Mononuclear cell (primary cell): ENCODE results near the gene CASP8. TPM values are rescaled to one million over a fixed set of nuclear protein-coding genes. Genes with fewer than 3 reads are reported as not detected.
"Not testable (repeated sequence)": the region's sequence is repeated elsewhere in the genome, so short reads cannot be mapped to it uniquely, and the experiment has no call there.

Experiments
- H3K27me3 ChIP-seq: 2 replicates; pipeline ENCODE4 v1.6.0; 2011; ENCODE audit warnings: low read length, control low read depth; ENCODE audit not compliant: insufficient read depth
- H3K4me1 ChIP-seq: 2 replicates; pipeline ENCODE4 v1.5.1; 2011; ENCODE audit warnings: mild to moderate bottlenecking, low read length, control low read depth; ENCODE audit not compliant: insufficient read depth
- H3K4me3 ChIP-seq: 2 replicates; pipeline ENCODE4 v1.5.1; 2011; ENCODE audit warnings: mild to moderate bottlenecking, low read length, moderate library complexity
- H3K9me3 ChIP-seq: 2 replicates; pipeline ENCODE4 v1.5.1; 2011; ENCODE audit warnings: low read depth, mild to moderate bottlenecking, control low read depth, low read length
- total RNA-seq: library from RNA; depleted of rRNA; stranded (reverse); fragments of >200 nt; gene quantifications from one replicate; pipeline ENCODE4 v1.2.3, GENCODE V29; 2012

The CASP8 gene
- total RNA-seq, 1 donor, result 129 TPM

DNA sequence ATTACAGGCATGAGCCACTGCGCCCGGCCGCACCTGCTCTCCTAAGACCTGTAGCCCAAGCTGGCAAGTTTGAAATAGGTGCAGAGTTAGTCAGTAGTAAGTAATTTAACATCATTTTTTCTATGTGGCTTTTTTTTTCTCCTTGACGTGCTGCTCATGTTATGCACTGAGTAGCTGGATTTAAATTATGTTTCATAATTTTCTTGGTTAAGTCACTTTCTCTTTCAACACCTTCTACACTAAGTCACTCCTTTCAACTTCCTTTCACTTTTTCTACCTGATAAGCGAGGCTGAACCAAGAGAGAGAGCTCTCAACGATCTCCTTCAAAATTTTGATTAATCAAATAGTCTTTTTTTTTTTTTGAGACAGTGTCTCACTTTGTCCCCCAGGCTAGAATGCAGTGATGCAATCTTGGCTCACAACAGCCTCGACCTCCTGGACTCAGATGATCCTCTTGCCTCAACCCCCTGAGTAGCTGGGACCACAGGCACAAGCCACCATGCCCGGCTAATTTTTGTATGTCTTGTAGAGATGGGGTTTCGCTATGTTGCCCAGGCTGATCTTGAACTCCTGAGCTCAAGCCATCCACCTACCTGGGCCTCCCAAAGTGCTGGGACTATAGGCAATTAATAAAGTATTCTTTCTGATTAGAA, 13.1 kb downstream of the CASP8 start:
- Histone ChIP-seq H3K27me3 (no peaks in the 10 kb centered on the region), H3K4me3 (no peak overlapping the region), H3K9me3 (no peaks in the 10 kb centered on the region), H3K4me1 (peaks cover 38% of the 10 kb centered on the region)

DNA sequence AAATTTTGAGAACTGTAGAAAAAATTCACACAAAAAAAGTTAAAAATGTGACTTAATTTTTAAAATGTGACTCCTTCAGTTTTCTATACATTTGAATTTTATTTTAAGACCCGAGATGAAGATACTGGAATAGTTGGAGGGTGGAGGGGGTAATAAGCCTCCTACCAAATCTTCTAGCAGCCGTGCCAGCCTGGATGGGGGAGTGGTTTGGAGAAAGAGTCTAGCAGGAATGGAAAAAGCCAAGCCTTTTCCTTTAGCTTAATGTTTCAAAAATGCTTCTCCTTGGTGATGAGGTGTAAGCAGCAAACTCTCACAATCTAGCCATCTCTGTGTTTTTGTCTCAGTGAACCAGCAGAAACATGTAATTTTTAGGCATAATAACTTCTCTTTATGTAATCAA, 14.7 kb downstream of the CASP8 start:
- H3K27me3 ChIP-seq, result no peaks in the 10 kb centered on the region
- H3K9me3 ChIP-seq, result no peaks in the 10 kb centered on the region
- H3K4me1 ChIP-seq, result peaks cover 35% of the 10 kb centered on the region
- no peak overlapping the region for H3K4me3 ChIP-seq

DNA sequence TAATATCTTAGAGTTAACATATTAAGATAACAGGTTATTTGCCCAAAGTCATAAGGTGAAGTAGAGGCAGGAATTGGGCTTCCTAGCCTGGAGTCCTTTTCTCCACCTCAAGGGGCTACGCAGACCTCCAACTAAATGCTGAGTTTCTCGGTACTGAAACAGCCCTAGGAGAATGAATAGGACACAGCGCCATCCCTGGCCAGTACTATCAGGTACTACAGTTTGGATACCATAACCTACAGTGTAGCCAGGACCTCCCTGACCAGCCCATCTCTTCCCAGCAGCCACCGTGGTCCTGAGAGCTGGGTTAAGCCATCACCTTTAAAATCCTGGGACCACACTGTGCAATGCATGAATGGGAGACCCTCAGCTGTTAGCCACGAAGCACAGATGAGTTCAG, 15.7 kb downstream of the CASP8 start:
- Histone ChIP-seq H3K4me3 (no peak overlapping the region), H3K9me3 (no peaks in the 10 kb centered on the region), H3K27me3 (no peaks in the 10 kb centered on the region), H3K4me1 (peaks cover 34% of the 10 kb centered on the region)

DNA sequence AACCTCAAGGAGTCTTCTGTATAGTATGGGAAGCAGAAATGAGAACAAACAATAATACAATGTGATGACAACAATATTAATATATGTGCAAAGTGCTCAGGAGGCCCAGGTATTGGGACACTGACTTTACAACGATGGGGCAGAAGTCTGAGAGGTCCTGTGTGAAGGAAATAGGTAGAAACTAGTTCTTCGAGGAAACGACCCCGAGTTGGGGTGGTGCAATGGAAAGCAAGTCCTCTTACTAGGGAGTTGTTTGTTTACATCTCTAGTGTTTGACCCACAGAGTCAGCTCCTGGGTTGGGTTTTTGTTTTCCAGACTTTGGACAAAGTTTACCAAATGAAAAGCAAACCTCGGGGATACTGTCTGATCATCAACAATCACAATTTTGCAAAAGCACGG, 16.2 kb downstream of the CASP8 start:
- Histone ChIP-seq H3K9me3 (no peaks in the 10 kb centered on the region), H3K27me3 (no peaks in the 10 kb centered on the region), H3K4me1 (peaks cover 29% of the 10 kb centered on the region), H3K4me3 (no peak overlapping the region)

DNA sequence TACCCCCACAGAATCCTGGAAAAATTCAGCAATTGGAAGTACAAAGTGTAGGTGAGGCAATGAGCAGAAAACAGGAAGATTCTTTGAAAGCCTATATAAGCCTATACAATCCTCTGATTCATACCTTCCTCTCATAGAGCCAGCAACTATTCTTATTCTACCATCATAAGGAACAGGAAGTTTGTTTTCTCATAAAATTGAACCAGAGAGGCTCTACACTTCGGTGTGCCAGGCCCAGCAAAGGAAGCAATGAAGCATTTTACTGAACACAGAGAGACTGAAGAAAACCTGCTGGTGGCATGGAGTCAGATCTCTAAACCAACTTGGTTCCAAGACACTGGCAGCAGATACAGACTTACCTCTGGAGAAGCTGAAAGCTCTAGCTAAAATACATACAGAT, 18.7 kb downstream of the CASP8 start:
- H3K27me3 ChIP-seq, result no peaks in the 10 kb centered on the region
- no peak overlapping the region for H3K4me3 ChIP-seq
- H3K4me1 ChIP-seq, result peaks cover 13% of the 10 kb centered on the region

DNA sequence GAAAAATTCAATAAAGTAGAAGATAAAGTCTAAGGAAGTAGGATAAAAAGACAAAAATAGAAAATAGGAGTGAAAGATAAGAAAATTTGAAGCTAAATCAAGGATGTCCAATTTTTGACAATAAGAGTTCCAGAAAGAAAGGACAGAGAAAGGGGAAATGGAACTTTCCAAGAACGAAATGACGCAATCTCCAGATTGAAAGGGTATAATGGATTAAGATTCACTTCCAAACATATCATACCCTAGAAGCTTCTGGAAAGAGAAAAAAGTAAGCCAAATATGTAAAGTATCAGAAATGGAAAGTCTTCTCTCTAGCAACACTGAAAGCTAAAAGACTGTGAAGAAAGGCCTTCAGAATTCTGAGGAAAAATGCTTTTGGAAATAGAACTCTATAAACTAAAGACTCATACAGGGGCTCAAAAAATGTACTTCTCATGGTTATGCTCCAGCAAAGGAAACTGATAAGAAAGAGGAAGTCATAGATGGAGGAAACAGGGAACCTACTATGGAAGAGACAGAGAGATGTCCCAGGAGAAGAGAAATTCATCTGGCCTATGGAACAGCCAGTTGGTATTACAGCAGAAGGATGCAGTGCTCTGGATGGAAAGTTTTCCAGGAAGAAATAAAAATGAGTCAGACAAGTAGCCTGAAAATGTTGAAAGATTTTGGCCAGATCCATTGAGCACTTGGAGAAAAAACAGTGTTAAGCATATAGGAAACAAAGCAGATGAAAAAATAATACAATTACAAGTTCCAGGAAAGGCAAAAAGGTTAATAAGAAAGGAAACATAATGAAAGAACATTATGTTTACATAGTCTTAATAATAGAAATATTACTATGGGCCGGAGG, 20.1 kb downstream of the CASP8 start:
- Histone ChIP-seq H3K27me3 (no peaks in the 10 kb centered on the region), H3K9me3 (no peaks in the 10 kb centered on the region), H3K4me1 (peaks cover 13% of the 10 kb centered on the region), H3K4me3 (no peak overlapping the region)

More for the DNA sequence above, 18.7 kb downstream of the CASP8 start:
- H3K9me3 ChIP-seq, result no peaks in the 10 kb centered on the region

DNA sequence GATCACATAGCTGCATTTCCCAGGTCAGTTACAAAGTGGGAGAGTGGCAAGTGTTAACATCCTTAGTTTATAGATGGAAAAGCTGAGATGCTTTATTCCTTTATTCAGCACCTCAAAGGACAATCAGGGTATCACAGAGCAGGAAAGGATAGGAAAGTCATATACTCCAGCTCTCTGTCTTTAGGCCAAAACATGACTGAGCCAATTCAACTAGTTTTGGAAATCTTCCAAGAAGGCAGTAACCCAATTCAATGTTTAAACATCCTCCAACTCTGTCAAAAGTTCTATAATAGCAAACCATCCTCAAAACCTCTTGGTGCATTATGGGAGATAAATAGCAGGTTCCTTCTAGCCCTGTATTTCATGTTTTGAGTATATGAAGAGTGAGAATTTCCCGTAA, 25.2 kb downstream of the CASP8 start:
- Histone ChIP-seq H3K4me3 (no peak overlapping the region), H3K27me3 (no peaks in the 10 kb centered on the region), H3K9me3 (no peaks in the 10 kb centered on the region), H3K4me1 (peaks cover 2% of the 10 kb centered on the region)

DNA sequence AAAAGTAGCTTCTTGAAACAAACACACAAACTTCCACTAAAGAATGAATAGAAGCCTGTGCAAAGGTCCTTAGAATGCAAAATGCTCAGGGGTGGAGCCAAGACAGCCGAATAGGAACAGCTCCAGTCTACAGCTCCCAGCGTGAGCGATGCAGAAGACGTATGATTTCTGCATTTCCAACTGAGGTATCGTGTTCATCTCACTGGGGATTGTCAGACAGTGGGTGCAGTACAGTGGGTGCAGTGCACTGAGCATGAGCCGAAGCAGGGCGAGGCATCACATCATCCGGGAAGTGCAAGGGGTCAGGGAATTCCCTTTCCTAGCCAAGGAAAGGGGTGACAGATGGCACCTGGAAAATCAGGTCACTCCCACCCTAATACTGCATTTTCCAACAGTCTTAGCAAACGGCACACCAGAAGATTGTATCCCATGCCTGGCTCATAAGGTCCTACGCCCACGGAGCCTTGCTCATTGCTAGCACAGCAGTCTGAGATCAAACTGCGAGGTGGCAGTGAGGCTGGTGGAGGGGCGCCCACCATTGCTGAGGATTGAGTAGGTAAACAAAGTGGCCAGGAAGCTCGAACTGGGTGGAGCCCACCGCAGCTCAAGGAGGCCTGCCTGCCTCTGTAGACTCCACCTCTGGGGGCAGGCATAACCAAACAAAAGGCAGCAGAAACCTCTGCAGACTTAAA, 30.3 kb downstream of the CASP8 start:
- not testable (repeated sequence) for H3K9me3 ChIP-seq, H3K27me3 ChIP-seq, H3K4me3 ChIP-seq, H3K4me1 ChIP-seq

DNA sequence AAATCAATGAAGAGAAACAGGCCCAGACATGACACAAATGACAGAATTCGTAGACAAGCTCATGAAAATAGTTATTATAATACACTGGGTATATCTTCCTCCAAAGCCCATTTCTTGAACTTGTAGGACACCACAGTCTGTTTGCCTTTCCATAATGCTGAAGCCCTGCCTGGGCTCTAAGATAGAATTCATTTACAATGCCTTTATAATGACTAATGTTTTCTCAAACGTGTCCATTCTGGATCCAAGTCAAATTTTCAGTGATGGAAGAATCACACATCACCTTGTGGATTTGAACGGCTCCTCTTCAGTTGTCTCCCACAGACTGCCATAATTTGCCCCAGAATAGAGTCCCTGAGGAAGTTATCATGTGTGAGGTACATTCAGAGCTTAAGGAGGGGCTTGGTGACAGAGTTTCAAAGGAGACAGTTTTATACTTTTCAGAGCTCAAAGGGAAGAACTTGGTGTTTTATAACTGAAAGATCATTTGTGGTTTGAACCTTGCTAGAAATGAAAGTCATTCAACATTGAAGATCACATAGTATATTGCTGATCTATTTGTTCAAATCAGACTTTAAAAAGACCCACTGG, 38.2 kb downstream of the CASP8 start:
- H3K4me1 ChIP-seq, result no peaks in the 10 kb centered on the region
- no peak overlapping the region for H3K4me3 ChIP-seq
- no peaks in the 10 kb centered on the region for H3K9me3 ChIP-seq
- H3K27me3 ChIP-seq, result no peaks in the 10 kb centered on the region

DNA sequence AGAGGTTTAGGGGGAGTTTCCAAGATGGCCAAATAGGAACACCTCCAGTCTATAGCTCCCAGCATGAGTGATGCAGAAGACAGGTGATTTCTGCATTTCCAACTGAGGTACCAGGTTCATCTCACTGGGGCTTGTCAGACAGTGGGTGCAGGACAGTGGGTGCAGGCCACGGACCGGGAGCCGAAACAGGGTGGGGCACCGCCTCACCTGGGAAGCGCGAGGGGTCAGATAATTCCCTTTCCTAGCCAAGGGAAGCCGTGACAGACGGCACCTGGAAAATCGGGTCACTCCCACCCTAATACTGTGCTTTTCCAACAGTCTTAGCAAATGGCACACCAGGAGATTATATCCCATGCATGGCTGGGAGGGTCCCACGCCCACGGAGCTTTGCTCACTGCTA, 39.6 kb downstream of the CASP8 start:
- H3K4me1 ChIP-seq, H3K9me3 ChIP-seq, H3K27me3 ChIP-seq, H3K4me3 ChIP-seq: not testable (repeated sequence)

DNA sequence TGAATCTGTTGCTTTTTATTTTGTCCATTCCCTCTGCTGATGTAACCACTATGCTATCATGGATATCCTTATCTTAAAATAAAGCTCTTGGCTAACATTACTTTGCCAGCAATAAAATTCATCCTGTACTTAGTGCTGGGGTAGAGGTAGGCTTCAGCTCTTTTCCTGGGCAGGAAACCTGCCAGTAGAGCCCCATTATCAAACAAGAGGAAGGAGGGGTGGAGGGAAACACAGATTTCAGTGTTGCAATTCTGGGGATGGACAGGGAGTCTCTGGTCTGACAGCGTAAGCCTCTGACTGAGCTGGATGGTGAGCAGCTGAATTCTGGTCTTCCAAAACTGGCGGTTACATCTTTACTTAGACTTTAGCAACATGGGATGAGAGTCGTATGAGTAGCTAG, 47.5 kb downstream of the CASP8 start:
- Histone ChIP-seq H3K27me3 (no peaks in the 10 kb centered on the region), H3K9me3 (no peaks in the 10 kb centered on the region), H3K4me3 (no peak overlapping the region), H3K4me1 (no peaks in the 10 kb centered on the region)

DNA sequence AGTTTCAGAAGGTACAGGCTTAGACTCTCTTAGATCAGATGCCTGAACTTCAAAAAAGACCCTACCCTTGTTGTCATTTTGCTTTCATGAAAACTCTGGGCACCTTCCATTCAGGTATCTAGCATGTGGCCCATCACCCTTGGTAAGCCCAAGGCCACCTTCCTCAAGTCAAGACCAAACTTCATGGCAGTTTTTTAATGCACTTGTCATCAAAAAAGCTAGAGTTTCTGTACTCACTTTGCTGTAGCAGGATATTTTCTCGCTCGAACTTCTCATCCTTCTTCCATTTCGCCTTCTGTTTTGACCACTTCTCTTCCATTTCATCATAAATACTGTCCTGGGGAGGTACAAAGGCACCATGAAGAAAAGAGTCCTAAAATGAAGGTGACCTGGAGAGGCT, 48.6 kb downstream of the CASP8 start:
- no peaks in the 10 kb centered on the region for H3K27me3 ChIP-seq

DNA sequence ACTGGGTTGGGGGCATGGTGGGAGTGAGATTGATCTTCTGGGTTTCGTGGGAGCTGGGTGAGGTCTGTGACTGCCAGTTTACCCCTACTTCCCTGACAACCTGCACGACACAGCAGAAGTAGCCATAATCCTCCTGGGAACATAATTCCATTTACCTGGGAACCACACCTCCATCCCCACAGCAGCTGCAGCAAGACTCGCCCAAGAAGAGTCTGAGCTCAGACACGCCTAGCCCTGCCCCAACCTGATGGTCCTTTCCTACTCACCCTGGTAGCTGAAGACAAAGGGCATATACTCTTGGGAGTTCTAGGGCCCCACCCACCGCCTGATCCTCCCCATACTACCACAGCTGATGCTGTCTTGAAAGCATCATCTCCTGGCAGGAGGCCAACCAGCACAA, 53.0 kb downstream of the CASP8 start:
- Histone ChIP-seq H3K9me3 (no peaks in the 10 kb centered on the region), H3K27me3 (no peaks in the 10 kb centered on the region), H3K4me3 (no peak overlapping the region), H3K4me1 (no peaks in the 10 kb centered on the region)

More for the DNA sequence above, 48.6 kb downstream of the CASP8 start:
- Histone ChIP-seq H3K9me3 (no peaks in the 10 kb centered on the region), H3K4me1 (no peaks in the 10 kb centered on the region), H3K4me3 (no peak overlapping the region)

DNA sequence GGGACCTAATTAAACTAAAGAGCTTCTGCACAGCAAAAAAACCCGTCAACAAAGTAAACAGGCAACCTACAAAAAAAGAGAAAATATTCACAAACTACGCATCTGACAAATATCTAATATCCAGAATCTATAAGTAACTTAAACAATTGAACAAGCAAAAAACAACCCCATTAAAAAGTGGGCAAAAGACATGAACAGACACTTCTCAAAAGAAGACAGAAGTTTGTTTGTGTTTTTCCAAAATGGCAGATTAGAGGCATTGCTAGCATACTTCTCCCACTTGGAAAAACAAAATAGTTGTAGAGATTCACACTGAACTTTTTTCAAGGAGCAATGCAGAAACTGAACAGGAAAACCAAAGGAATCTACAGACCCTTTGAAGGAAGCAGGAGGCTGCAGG, 59.2 kb downstream of the CASP8 start:
- peaks cover 24% of the 10 kb centered on the region for H3K9me3 ChIP-seq
- no peaks in the 10 kb centered on the region for H3K4me1 ChIP-seq
- H3K27me3 ChIP-seq, result no peaks in the 10 kb centered on the region
- H3K4me3 ChIP-seq, result no peak overlapping the region

DNA sequence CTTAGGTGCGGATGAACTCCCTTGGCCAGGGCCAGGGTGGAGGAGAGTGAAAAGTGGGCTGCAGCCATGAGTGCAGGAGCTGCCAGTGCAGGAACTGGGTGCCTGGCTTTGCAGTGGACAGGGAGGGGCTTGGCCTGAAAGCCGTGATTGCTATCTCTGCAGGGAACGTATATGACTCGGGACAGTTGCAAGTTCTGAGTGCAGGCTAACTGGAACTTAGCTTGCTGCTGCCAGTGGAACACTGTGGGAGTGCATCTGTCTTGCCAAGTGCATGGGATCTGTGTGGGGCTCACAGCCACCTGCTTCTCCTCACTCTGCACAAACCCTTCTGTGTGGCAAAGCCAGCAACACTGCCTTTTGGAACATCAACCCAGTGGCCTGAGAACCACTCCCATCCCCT, 59.9 kb downstream of the CASP8 start:
- H3K4me3 ChIP-seq, result no peak overlapping the region
- no peaks in the 10 kb centered on the region for H3K4me1 ChIP-seq
- no peaks in the 10 kb centered on the region for H3K27me3 ChIP-seq
- H3K9me3 ChIP-seq, result peaks cover 24% of the 10 kb centered on the region
